PC-3 (cell line): ENCODE data around the gene S1PR1.

Experiments used
- EZH2 ChIP-seq: fragments of 300-600 bp; sonication (generic); IDR thresholded peaks from one replicate; pipeline ENCODE4 v1.6.1; 2017; ENCODE audit warnings: antibody characterized with exemption, mild to moderate bottlenecking, low read length; ENCODE audit not compliant: unreplicated experiment
- EZH2phosphoT487 ChIP-seq: fragments of 300-600 bp; sonication (generic); IDR thresholded peaks from 2 replicates; pipeline ENCODE4 v1.6.1; 2018; ENCODE audit warnings: mild to moderate bottlenecking, antibody characterized with exemption, low read length, borderline replicate concordance
- TF ChIP-seq, protein P1 (sequence below): fragments of 300-600 bp; sonication (generic); conservative IDR thresholded peaks from 2 replicates; pipeline ENCODE4 v1.5.1; 2017; ENCODE audit warnings: antibody characterized with exemption, low read depth, mild to moderate bottlenecking, low read length

DNA sequence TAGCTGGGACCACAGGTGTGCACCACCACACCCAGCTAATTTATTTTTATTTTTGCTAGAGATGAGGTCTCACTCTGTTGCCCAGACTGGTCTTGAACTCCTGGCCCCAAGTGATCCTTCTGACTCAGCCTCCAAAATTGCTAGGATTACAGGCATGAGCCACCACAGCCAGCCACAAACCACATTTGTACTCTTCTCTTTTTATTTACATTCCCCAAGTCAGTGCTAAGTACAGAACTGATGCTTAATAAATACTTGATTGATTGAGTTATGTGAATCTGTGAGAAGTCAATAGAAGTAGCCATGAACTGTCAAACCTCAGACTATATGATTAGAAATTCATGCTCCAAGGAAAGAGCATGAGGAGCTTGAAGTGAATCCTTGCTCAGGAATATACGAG, 48.5 kb upstream of the S1PR1 start:
- TF ChIP-seq, protein P1, sequence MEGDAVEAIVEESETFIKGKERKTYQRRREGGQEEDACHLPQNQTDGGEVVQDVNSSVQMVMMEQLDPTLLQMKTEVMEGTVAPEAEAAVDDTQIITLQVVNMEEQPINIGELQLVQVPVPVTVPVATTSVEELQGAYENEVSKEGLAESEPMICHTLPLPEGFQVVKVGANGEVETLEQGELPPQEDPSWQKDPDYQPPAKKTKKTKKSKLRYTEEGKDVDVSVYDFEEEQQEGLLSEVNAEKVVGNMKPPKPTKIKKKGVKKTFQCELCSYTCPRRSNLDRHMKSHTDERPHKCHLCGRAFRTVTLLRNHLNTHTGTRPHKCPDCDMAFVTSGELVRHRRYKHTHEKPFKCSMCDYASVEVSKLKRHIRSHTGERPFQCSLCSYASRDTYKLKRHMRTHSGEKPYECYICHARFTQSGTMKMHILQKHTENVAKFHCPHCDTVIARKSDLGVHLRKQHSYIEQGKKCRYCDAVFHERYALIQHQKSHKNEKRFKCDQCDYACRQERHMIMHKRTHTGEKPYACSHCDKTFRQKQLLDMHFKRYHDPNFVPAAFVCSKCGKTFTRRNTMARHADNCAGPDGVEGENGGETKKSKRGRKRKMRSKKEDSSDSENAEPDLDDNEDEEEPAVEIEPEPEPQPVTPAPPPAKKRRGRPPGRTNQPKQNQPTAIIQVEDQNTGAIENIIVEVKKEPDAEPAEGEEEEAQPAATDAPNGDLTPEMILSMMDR = no peak
- TF ChIP-seq EZH2 = no peak
- TF ChIP-seq EZH2phosphoT487 = no peak
